HG03432 (cell line): Measurements from ENCODE around the gene RFX6.

Experiments
- ATAC-seq: cut with Tn5 transposase; IDR thresholded peaks from one replicate; pipeline ENCODE4 v1.9.1; 2021; ENCODE audit warnings: mild to moderate bottlenecking, moderate library complexity; ENCODE audit not compliant: unreplicated experiment

RFX6 gene

GRCh38 chr6:116888732-116889360, 11.8 kb downstream of the RFX6 start:
- ATAC-seq: no peak

DNA sequence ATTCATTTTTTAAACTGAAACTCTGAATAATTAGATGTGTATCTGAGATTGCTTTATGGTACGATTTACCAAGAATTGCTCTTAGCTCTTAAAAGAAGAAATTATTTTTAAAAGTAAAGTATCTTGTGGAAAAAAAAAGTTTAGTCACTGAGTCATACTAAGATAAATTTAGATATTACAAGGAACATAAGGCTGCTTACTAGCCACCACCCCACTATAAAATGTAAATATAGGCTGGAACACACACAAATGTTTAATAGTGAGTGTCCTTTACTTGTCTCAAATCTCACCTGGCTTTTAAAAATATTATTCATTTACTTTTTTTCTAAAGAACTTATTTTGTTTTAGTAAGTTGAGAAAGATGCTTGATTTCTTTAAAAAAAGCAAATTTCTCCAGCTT, 17.6 kb downstream of the RFX6 start:
- ATAC-seq: no peak

GRCh38 chr6:116895935-116896334, 18.9 kb downstream of the RFX6 start:
- ATAC-seq: no peak

GRCh38 chr6:116902634-116903033, 25.6 kb downstream of the RFX6 start:
- ATAC-seq: no peak

GRCh38 chr6:116922853-116923548, 46.0 kb downstream of the RFX6 start:
- no peak for ATAC-seq

DNA sequence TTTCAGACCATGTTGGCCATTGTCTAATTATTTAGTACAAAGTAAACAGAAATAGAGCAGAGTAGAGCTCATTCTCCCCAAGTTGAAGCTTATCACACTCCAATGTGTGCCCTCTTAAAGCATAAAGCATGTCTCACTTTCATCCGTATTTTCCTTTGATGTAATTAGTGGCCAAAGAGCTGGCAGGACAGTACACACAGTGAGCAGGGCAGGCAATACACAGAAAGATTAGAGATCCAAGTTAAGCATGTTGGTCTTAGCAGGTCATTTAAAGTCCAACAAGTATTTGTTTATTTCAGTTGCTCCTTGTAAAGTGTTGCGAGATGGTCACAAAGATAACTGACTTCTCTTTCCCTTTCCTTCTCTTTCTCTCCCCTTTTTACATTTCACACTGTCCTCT, 47.2 kb downstream of the RFX6 start:
- ATAC-seq: no peak

- no peak for ATAC-seq
Observed at GRCh38 chr6:116925088-116925794, 48.2 kb downstream of the RFX6 start.

- no peak for ATAC-seq
Observed at GRCh38 chr6:116928677-116929076, 51.6 kb downstream of the RFX6 start.

GRCh38 chr6:116929825-116930224, 52.8 kb downstream of the RFX6 start:
- ATAC-seq: no peak

- ATAC-seq: no peak
Observed at GRCh38 chr6:116931456-116931855, 54.4 kb downstream of the RFX6 start.

- no peak for ATAC-seq
Observed at GRCh38 chr6:116932496-116932895, 55.5 kb downstream of the RFX6 start.

DNA sequence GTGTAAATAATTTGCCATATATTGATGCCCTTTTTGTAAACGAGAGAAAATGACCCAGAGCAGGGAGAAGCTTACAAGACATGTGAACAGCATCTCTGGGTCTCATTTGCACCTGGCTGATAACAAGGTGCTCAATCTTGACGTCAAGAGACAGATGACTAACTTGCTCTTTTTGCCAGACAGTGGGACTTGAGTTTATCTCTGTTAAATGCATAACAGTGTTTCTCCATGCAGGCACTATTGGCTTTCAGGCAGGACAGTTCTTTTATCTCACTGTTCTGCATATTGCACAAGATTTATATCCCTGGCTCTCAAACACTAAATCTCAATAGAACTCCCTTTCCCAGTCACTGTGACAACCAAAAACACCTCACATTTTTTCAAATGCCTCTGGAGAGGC, 56.4 kb downstream of the RFX6 start:
- ATAC-seq: no peak

GRCh38 chr6:116938305-116938704, 61.3 kb downstream of the RFX6 start:
- ATAC-seq: no peak

- ATAC-seq: no peak
Observed at GRCh38 chr6:116941727-116942126, 64.7 kb downstream of the RFX6 start.

- ATAC-seq: no peak
Observed at GRCh38 chr6:116945809-116946208, 68.8 kb downstream of the RFX6 start.

DNA sequence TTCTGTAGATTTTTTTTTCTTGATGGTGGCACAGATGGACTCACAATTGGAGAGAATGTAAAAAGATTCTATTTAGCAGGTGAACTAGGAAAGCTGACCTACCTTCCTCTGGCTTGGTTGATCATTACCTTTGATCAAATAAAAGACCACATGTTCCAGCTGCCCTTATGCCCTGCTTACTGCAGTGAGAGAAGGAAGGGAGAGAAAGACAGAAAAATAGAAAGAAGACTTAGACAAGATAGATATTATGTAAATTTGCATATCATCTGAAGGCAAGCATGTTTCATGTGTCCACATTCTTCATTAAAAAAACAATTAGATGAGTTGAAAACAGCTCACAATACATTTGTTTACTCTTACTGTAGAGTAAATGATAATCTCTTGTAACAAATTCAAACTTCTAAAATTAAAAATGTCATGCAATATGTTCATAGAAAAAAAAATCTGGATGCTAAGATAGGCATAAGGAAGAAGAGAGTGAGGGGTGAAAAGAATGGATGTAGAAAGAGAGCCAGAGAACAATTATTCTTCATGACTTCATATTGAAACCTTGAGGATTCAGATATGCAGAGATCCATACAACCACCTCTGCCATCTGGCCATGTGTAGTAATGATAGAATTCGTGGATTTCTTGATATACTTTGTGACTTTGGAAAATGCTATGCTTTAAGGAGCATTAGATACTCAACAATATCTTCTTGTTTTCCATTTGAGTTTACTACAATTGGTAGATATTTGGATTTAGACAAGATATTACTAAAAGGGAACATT, 71.7 kb downstream of the RFX6 start:
- no peak for ATAC-seq

DNA sequence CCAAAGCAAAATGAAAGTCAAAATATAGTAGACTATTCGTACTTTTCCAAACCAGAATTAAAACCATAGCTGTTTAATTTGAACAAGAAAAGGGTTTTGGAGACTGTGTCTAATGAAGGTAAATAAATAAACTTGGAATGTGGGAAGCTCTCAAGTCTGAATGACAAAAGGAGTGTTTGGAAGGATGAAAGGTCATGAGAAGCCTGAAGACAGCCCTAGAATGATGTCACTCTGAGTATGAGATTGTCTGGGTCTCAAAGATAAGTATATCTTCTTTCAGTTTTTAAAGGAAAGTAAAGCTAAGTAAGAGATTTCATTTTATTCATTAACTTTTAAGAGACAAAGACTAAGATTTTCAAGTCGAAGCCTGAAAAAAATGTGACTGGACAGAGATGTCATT, 72.9 kb downstream of the RFX6 start:
- ATAC-seq: no peak

- no peak for ATAC-seq
Observed at GRCh38 chr6:116954335-116954734, 77.3 kb downstream of the RFX6 start.

DNA sequence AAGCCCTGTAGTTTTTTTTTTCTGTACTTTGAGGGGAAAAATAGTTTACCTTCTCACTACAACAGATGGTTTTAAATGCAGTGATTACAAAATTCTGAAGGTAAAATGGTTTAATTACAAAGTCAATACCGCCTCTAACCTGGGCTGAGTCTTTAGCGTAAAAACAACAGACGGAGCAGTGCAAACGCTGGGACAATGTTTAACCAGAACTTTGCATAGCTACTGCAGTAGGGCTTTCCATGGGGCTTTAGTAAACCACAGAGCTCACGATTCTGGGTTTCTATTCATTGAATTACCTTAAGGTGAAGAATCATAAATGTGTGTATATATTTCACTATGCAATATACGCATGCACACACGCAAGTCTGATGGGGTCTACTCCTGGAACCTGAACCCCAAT, 77.9 kb downstream of the RFX6 start:
- ATAC-seq: peak; percentile 47

- ATAC-seq: no peak
Observed at GRCh38 chr6:116955773-116956172, 78.7 kb downstream of the RFX6 start.

GRCh38 chr6:116963972-116964371, 86.9 kb downstream of the RFX6 start:
- no peak for ATAC-seq
